Hepatocyte (in vitro differentiated cells): ENCODE data around the gene POLD4. TPM values are rescaled to one million over a fixed set of nuclear protein-coding genes. Genes with fewer than 3 reads are reported as not detected.

Experiments used
- DNase-seq: peaks from one replicate; pipeline ENCODE4 v3.0.0-alpha.2; 2016; ENCODE audit warnings: low spot score
- H2AFZ ChIP-seq: fragments of 200-600 bp; sonication (generic); 2 replicates; pipeline ENCODE4 v1.6.0; 2016; ENCODE audit warnings: antibody characterized with exemption, mild to moderate bottlenecking
- H3K27ac ChIP-seq: fragments of 200-600 bp; sonication (generic); 2 replicates; pipeline ENCODE4 v1.5.1; 2016; ENCODE audit warnings: mild to moderate bottlenecking
- H3K27me3 ChIP-seq: fragments of 200-600 bp; sonication (generic); 2 replicates; pipeline ENCODE4 v1.6.1; 2016
- H3K36me3 ChIP-seq: fragments of 200-600 bp; sonication (generic); replicated peaks from 2 replicates; pipeline ENCODE4 v1.5.1; 2016; ENCODE audit warnings: low read depth; ENCODE audit not compliant: insufficient read depth
- H3K4me1 ChIP-seq: fragments of 200-600 bp; sonication (generic); 2 replicates; pipeline ENCODE4 v1.5.1; 2016; ENCODE audit warnings: mild to moderate bottlenecking, moderate library complexity; ENCODE audit not compliant: insufficient read depth
- H3K4me2 ChIP-seq: fragments of 200-600 bp; sonication (generic); 2 replicates; pipeline ENCODE4 v1.6.0; 2016
- H3K4me3 ChIP-seq: fragments of 200-600 bp; sonication (generic); 2 replicates; pipeline ENCODE4 v1.5.1; 2016; ENCODE audit warnings: mild to moderate bottlenecking
- H3K79me2 ChIP-seq: fragments of 200-600 bp; sonication (generic); 2 replicates; pipeline ENCODE4 v1.6.0; 2017; ENCODE audit warnings: mild to moderate bottlenecking
- H3K9me2 ChIP-seq: fragments of 200-600 bp; sonication (generic); replicated peaks from 2 replicates; pipeline ENCODE4 v1.6.0; 2017; ENCODE audit warnings: mild to moderate bottlenecking; ENCODE audit not compliant: insufficient read depth
- H3K9me3 ChIP-seq: fragments of 200-600 bp; sonication (generic); 2 replicates; pipeline ENCODE4 v1.5.1; 2016; ENCODE audit warnings: low read depth, mild to moderate bottlenecking
- H4K20me1 ChIP-seq: fragments of 200-600 bp; sonication (generic); 2 replicates; pipeline ENCODE4 v1.6.0; 2016; ENCODE audit warnings: mild to moderate bottlenecking; ENCODE audit not compliant: insufficient read depth, poor library complexity, severe bottlenecking
- CTCF ChIP-seq: fragments of 200-600 bp; sonication (generic); IDR thresholded peaks from 2 replicates; pipeline ENCODE4 v1.5.1; 2016; ENCODE audit warnings: antibody characterized with exemption, mild to moderate bottlenecking; ENCODE audit not compliant: poor library complexity
- EZH2 ChIP-seq: fragments of 200-600 bp; sonication (generic); IDR thresholded peaks from 2 replicates; pipeline ENCODE4 v1.6.1; 2016; ENCODE audit warnings: antibody characterized with exemption, mild to moderate bottlenecking, borderline replicate concordance
- EZH2phosphoT487 ChIP-seq: fragments of 200-600 bp; sonication (generic); IDR thresholded peaks from one replicate; pipeline ENCODE4 v1.6.1; 2018; ENCODE audit warnings: antibody characterized with exemption, mild to moderate bottlenecking, low read depth, moderate library complexity; ENCODE audit not compliant: unreplicated experiment, severe bottlenecking
- WGBS: methylation state at CpG from one replicate; pipeline ENCODE4 v1.1.6; 2016; ENCODE audit warnings: low lambda C conversion rate; ENCODE audit errors: missing lambda C conversion rate; 5-methylcytosine and 5-hydroxymethylcytosine counted together
- polyA plus RNA-seq: library from polyadenylated mRNA; unstranded; fragments of >200 nt; fragmentation: Nextera tagmentation; extraction: Ambion mirVana; gene quantifications from 2 replicates; pipeline ENCODE4 v1.2.1, GENCODE V29; 2016
- total RNA-seq: library from RNA; depleted of rRNA; stranded (reverse); fragments of >200 nt; gene quantifications from 2 replicates; pipeline ENCODE4 v1.2.3, GENCODE V29; 2014

Gene POLD4
- total and polyA plus RNA-seq, 2 experiments from 2014 or later, result 74.4 to 97.4 TPM

DNA sequence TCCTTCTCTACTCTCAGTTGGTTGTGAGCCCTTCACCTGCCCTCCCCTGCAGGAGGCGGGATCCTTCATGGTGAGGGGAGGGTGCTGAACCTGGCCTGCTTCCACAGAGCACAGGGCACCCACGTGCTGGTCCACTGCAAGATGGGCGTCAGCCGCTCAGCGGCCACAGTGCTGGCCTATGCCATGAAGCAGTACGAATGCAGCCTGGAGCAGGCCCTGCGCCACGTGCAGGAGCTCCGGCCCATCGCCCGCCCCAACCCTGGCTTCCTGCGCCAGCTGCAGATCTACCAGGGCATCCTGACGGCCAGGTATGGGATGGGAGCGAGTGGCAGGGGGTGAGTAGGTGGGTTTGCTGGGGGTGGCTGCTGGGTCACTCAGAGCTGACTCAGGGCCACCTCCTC is 43.7 kb downstream of the POLD4 start:
- Histone ChIP-seq H3K4me3 (no peak overlapping the region), H4K20me1 (no peaks in the 10 kb centered on the region), H2AFZ (no peak overlapping the region), H3K9me2 (no peaks in the 10 kb centered on the region), H3K79me2 (peaks cover 3% of the 10 kb centered on the region), H3K4me1 (peaks cover 3% of the 10 kb centered on the region), H3K36me3 (no peaks in the 10 kb centered on the region), H3K27ac (no peak overlapping the region), H3K27me3 (no peaks in the 10 kb centered on the region), H3K4me2 (no peak overlapping the region), H3K9me3 (no peaks in the 10 kb centered on the region)
- 99% methylated on average over 14 of the region's 14 CpGs for WGBS
- TF ChIP-seq CTCF (no peak), EZH2 (no peak), EZH2phosphoT487 (no peak)
- DNase-seq, result no peak

DNA sequence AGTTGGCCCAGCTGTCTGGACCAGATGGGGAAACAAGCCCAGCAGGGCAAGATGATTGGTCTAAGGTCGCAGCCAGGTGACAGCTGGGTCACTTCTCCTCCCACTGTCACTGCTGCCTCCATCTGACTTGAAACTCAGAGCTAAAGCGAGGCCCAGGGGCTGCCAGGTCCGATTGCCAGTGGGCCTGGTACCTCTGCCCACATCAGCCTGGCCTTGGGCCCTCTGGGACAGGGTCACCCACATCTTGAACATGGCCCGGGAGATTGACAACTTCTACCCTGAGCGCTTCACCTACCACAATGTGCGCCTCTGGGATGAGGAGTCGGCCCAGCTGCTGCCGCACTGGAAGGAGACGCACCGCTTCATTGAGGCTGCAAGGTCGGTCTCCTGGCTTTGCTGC is 44.2 kb downstream of the POLD4 start:
- Histone ChIP-seq H3K9me3 (no peaks in the 10 kb centered on the region), H3K9me2 (no peaks in the 10 kb centered on the region), H3K27me3 (no peaks in the 10 kb centered on the region), H4K20me1 (no peaks in the 10 kb centered on the region), H3K27ac (no peak overlapping the region), H3K79me2 (peaks cover 7% of the 10 kb centered on the region), H2AFZ (no peak overlapping the region), H3K4me2 (no peak overlapping the region), H3K36me3 (no peaks in the 10 kb centered on the region), H3K4me1 (peaks cover 8% of the 10 kb centered on the region), H3K4me3 (no peak overlapping the region)
- TF ChIP-seq EZH2phosphoT487 (no peak), EZH2 (no peak), CTCF (no peak)
- DNase-seq, result no peak
- WGBS, result 99% methylated on average over 11 of the region's 11 CpGs

- WGBS, result 94% methylated on average over 20 of the region's 20 CpGs
- H3K4me2 ChIP-seq, result no peak overlapping the region
- TF ChIP-seq CTCF (no peak), EZH2 (no peak), EZH2phosphoT487 (no peak)
Measured at GRCh38 chr11:67308031-67308866, 45.1 kb downstream of the POLD4 start.

GRCh38 chr11:67307545-67308001 is 45.8 kb downstream of the POLD4 start:
- WGBS, result 89% methylated on average over 12 of the region's 12 CpGs
- no peak for DNase-seq
- no peak overlapping the region for H3K4me2 ChIP-seq
- H3K4me3 ChIP-seq, result no peak overlapping the region
- peaks cover 15% of the 10 kb centered on the region for H3K79me2 ChIP-seq
- H3K4me1 ChIP-seq, result peaks cover 16% of the 10 kb centered on the region
- no peaks in the 10 kb centered on the region for H3K27me3 ChIP-seq
- H3K36me3 ChIP-seq, result no peaks in the 10 kb centered on the region
- H2AFZ ChIP-seq, result no peak overlapping the region
- H3K9me2 ChIP-seq, result no peaks in the 10 kb centered on the region
- H4K20me1 ChIP-seq, result no peaks in the 10 kb centered on the region
- TF ChIP-seq EZH2, result no peak
- no peak for TF ChIP-seq EZH2phosphoT487
- TF ChIP-seq CTCF, result no peak
- no peaks in the 10 kb centered on the region for H3K9me3 ChIP-seq
- H3K27ac ChIP-seq, result no peak overlapping the region

More at GRCh38 chr11:67308031-67308866, 45.1 kb downstream of the POLD4 start:
- Histone ChIP-seq H3K9me2 (no peaks in the 10 kb centered on the region), H4K20me1 (no peaks in the 10 kb centered on the region), H3K27ac (no peak overlapping the region), H3K79me2 (peaks cover 15% of the 10 kb centered on the region), H3K36me3 (no peaks in the 10 kb centered on the region), H2AFZ (no peak overlapping the region), H3K4me1 (peaks cover 10% of the 10 kb centered on the region), H3K27me3 (no peaks in the 10 kb centered on the region), H3K9me3 (no peaks in the 10 kb centered on the region), H3K4me3 (no peak overlapping the region)
- no peak for DNase-seq
